Transverse colon (tissue), 3 donors: ENCODE results near the gene PRIMA1.

Source experiments
- POLR2A ChIP-seq: fragments of 450-650 bp; IDR thresholded peaks from one replicate; pipeline ENCODE4 v1.6.1; 2016; ENCODE audit warnings: antibody characterized with exemption, mild to moderate bottlenecking, moderate library complexity
- POLR2AphosphoS5 ChIP-seq, 3 donors: sonication (generic); formaldehyde crosslinking; IDR thresholded peaks; one replicate each; pipeline ENCODE4 v1.6.1; 2016; ENCODE audit warnings: antibody characterized with exemption in 3 of 3

- TF ChIP-seq POLR2AphosphoS5 (IDR thresholded peaks at IDR 0.05) (no peak), POLR2A (no peak)
Measured at GRCh38 chr14:93669632-93670031, 118.7 kb downstream of the PRIMA1 start.
